ENCODE measurements around the gene FKBP1B. TPM values are rescaled to one million over a fixed set of nuclear protein-coding genes. Genes with fewer than 3 reads are reported as not detected.

The FKBP1B gene
- total RNA-seq, 1 experiment from 2014 or later: 59.7 TPM

- H3K27ac ChIP-seq (ENCODE audit: insufficient read length, low read depth, low read length): no peak overlapping the region
- H2BK12ac ChIP-seq (ENCODE audit: insufficient read length, low read depth, low read length): no peak overlapping the region
- no peak overlapping the region for H3K4me3 Mint-ChIP-seq
- H3K4ac ChIP-seq (ENCODE audit: low read depth, low read length): no peak overlapping the region
- DNase-seq: no peak
- no peak for TF ChIP-seq CTCF (conservative IDR thresholded peaks at IDR 0.05)
- H3K9ac ChIP-seq (ENCODE audit: extremely low read depth, insufficient read length, low read length): no peak overlapping the region
- no peak overlapping the region for H4K5ac ChIP-seq (ENCODE audit: insufficient read length, low read depth, low read length)
- no peak overlapping the region for H3K4me2 ChIP-seq (ENCODE audit: insufficient read depth, insufficient read length, low read length)
- no CpG with 5 or more reads among the region's 8 CpGs for WGBS (ENCODE audit: extremely low coverage, insufficient read length, low lambda C conversion rate)
- no peak overlapping the region for H3K56ac ChIP-seq (ENCODE audit: insufficient read length, low read depth, low read length)
- no peak overlapping the region for H2AFZ ChIP-seq (ENCODE audit: low read length)
- peaks cover 14 to 22% (median 14%) of the 10 kb centered on the region in 3 experiments; a peak in 6 of 7 replicates for H3K36me3 Mint-ChIP-seq (ENCODE audit: insufficient read depth in 1 of 3, low read depth in 3 of 3)
- no peaks in the 10 kb centered on the region for H3K23me2 ChIP-seq (ENCODE audit: insufficient read length, low read depth, low read length, poor library complexity, severe bottlenecking)
- H2AK5ac ChIP-seq (ENCODE audit: insufficient read length, low read length): no peak overlapping the region
- H3K9me3 Mint-ChIP-seq: no peaks in the 10 kb centered on the region
- no peaks in the 10 kb centered on the region for H3K27me3 Mint-ChIP-seq (ENCODE audit: low read depth)
- H3K14ac ChIP-seq (ENCODE audit: insufficient read depth, low read length): no peak overlapping the region
- no peak overlapping the region for H2BK120ac ChIP-seq (ENCODE audit: low read depth, low read length, poor library complexity, severe bottlenecking)
- no peak overlapping the region for H2BK15ac ChIP-seq (ENCODE audit: low read depth, low read length)
- H3T11ph ChIP-seq (ENCODE audit: low read length): no peak overlapping the region
- H3K79me2 ChIP-seq (ENCODE audit: insufficient read depth, low read length): no peaks in the 10 kb centered on the region
- no peaks in the 10 kb centered on the region for H3K27me3 ChIP-seq (ENCODE audit: insufficient read depth, low read length)
- H3K79me1 ChIP-seq (ENCODE audit: insufficient read depth, low read depth, low read length, poor library complexity, severe bottlenecking): no peaks in the 10 kb centered on the region
- 0 out of 2 replicates have a peak, but pooled peaks cover 1% of the 10 kb centered on the region for H3K4me1 ChIP-seq (ENCODE audit: insufficient read depth, low read length)
- H4K20me1 ChIP-seq (ENCODE audit: control insufficient read depth, insufficient read depth, insufficient read length): no peaks in the 10 kb centered on the region
- H3K27ac Mint-ChIP-seq: no peak overlapping the region; a peak in 1 of 7 replicates
- H3K9me3 ChIP-seq (ENCODE audit: control insufficient read depth, low read depth, low read length): no peaks in the 10 kb centered on the region
- H4K8ac ChIP-seq (replicated peaks; ENCODE audit: insufficient read length, low read depth, low read length): no peak overlapping the region
- no peaks in the 10 kb centered on the region for H3K4me1 Mint-ChIP-seq
- H2BK20ac ChIP-seq (ENCODE audit: low read depth, low read length, poor library complexity, severe bottlenecking): no peak overlapping the region
- H2BK5ac ChIP-seq (ENCODE audit: insufficient read length, low read length): no peak overlapping the region
- no peak overlapping the region for H3K23ac ChIP-seq (ENCODE audit: insufficient read length, low read depth, low read length)
- H4K91ac ChIP-seq (ENCODE audit: insufficient read length, low read depth, low read length): no peak overlapping the region
- no peak overlapping the region for H3K18ac ChIP-seq (ENCODE audit: insufficient read length, low read depth, low read length)
Observed at GRCh38 chr2:24054366-24055010, 4.9 kb downstream of the FKBP1B start.
